Measurements from ENCODE around the gene DCP1B. TPM values are rescaled to one million over a fixed set of nuclear protein-coding genes. Genes with fewer than 3 reads are reported as not detected.

The DCP1B gene
- total and polyA plus RNA-seq, 2 donors (not counting 1 experiment from before 2014, with no cell fraction given), result 12.3 to 18.0 TPM

- Histone ChIP-seq H3K27me3 (replicated peaks in 1 of 4; ENCODE audit: control extremely low read depth in 1 of 4, control insufficient read depth in 3 of 4, insufficient read depth in 4 of 4, low read length in 3 of 4) (peaks cover 0 to 11% (median 4%) of the 10 kb centered on the region in 4 experiments), H3K9ac (ENCODE audit: low read length) (no peak overlapping the region), H3K27ac (ENCODE audit: low read length in 2 of 2) (no peak overlapping the region), H3K79me2 (ENCODE audit: control insufficient read depth, insufficient read depth, low read length) (peaks cover 4% of the 10 kb centered on the region), H3K9me3 (ENCODE audit: control extremely low read depth in 1 of 3, control insufficient read depth in 2 of 3, insufficient read depth in 1 of 3, low read length in 2 of 3) (peaks cover 0 to 14% (median 0%) of the 10 kb centered on the region in 3 donors), H4K20me1 (ENCODE audit: control insufficient read depth, insufficient read depth, low read length, poor library complexity, severe bottlenecking) (no peaks in the 10 kb centered on the region), H3K4me1 (ENCODE audit: control insufficient read depth in 2 of 2, insufficient read depth in 2 of 2, low read length in 2 of 2) (peaks cover 15 to 17% of the 10 kb centered on the region in 2 donors), H2AFZ (ENCODE audit: insufficient read depth, low read depth, low read length, poor library complexity, severe bottlenecking) (no peak overlapping the region), H3K4me3 (ENCODE audit: control extremely low read depth in 1 of 5, extremely low read depth in 1 of 5, insufficient read depth in 1 of 5, low read depth in 2 of 5, low read length in 4 of 5) (no peak overlapping the region), H3K4me2 (replicated peaks; ENCODE audit: low read depth, low read length, poor library complexity, severe bottlenecking) (no peak overlapping the region), H3K36me3 (replicated peaks in 1 of 2; ENCODE audit: control extremely low read depth in 1 of 2, control insufficient read depth in 1 of 2, extremely low read depth in 1 of 2, insufficient read depth in 2 of 2, low read length in 1 of 2) (no peaks in the 10 kb centered on the region)
- Mint-ChIP-seq H3K27me3 (peaks cover 30% of the 10 kb centered on the region), H3K4me1 (peaks cover 16% of the 10 kb centered on the region), H3K27ac (no peak overlapping the region), H3K9me3 (ENCODE audit: insufficient read depth) (no peaks in the 10 kb centered on the region), H3K4me3 (no peak overlapping the region)
- POLR2A ChIA-PET, result no interaction called here
- intact Hi-C loops (cut with micrococcal nuclease), result no loop called here
- WGBS (ENCODE audit: insufficient coverage), result 98% methylated on average over 11 of the region's 18 CpGs
- ATAC-seq (ENCODE audit: low read depth) (no peak), DNase-seq (no peak)
- TF ChIP-seq CTCF (IDR thresholded peaks at IDR 0.05) (no peak), EZH2 (IDR thresholded peaks at IDR 0.05; ENCODE audit: borderline replicate concordance, insufficient read depth, low read depth, low read length, poor library complexity, severe bottlenecking) (no peak)
- CTCF ChIA-PET, result interaction anchor here (0.8 to 1.4 kb wide), 2 partner anchors 27 to 122 kb away, joined by 3 to 5 read pairs; no protein-coding TSS in a partner anchor
Measured at GRCh38 chr12:1912580-1913376, 91.5 kb downstream of the DCP1B start.
